Endothelial cell of umbilical vein (primary cell): ENCODE measurements around the gene HOXD8. TPM values are rescaled to one million over a fixed set of nuclear protein-coding genes. Genes with fewer than 3 reads are reported as not detected.

Experiments used
- BruUV-seq: library from RNA; stranded (reverse); fragments of 400-500 nt; replicated peaks from 2 replicates; lab custom pipeline; 2021; lab: Mats Ljungman, UMichigan
- CTCF ChIA-PET: fragments of 300-600, 350-600 bp; sonication (Branson Sonifier 250); formaldehyde crosslinking; loops from one replicate; lab custom pipeline; 2021; ENCODE audit warnings: antibody characterized with exemption, inconsistent platforms; lab: Charles Lee
- POLR2A ChIA-PET: fragments of 300-600, 350-600 bp; sonication (Branson Sonifier 250); formaldehyde crosslinking; loops from one replicate; lab custom pipeline; 2021; ENCODE audit warnings: antibody characterized with exemption, inconsistent platforms; lab: Charles Lee
- DNase-seq: peaks from one replicate; pipeline ENCODE4 v3.0.0-alpha.2; 2011; ENCODE audit warnings: low read depth, low spot score
- FAIRE-seq: peaks from 2 replicates; lab custom pipeline; 2011; peaks lifted over from hg19 to GRCh38; lab: Jason Lieb, UNC
- H2AFZ ChIP-seq: 2 replicates; pipeline ENCODE4 v1.6.0; 2012; ENCODE audit warnings: low read depth, low read length, control low read depth, inconsistent platforms
- H3K27ac ChIP-seq: 2 replicates; pipeline ENCODE4 v1.5.1; 2011; ENCODE audit warnings: low read depth, mild to moderate bottlenecking, control low read depth, low read length, moderate library complexity; ENCODE audit not compliant: insufficient read depth
- H3K27me3 ChIP-seq, 2 experiments: 2 replicates each; pipeline versions ENCODE4 v1.6.0 to v1.6.1; 2011; ENCODE audit warnings: low read length in 2 of 2, mixed read lengths in 1 of 2; ENCODE audit not compliant: control insufficient read depth in 2 of 2, insufficient read depth in 2 of 2
- H3K36me3 ChIP-seq, 2 experiments: 2 replicates in 1 of 2; 3 replicates in 1 of 2; pipeline ENCODE4 v1.5.1; 2011; ENCODE audit warnings: low read length in 2 of 2, mild to moderate bottlenecking in 1 of 2, moderate library complexity in 1 of 2; ENCODE audit not compliant: control insufficient read depth in 2 of 2, insufficient read depth in 2 of 2; ENCODE audit errors: extremely low read depth in 1 of 2
- H3K4me1 ChIP-seq: 3 replicates; pipeline ENCODE4 v1.5.1; 2011; ENCODE audit warnings: mild to moderate bottlenecking, low read length; ENCODE audit not compliant: control insufficient read depth, insufficient read depth; ENCODE audit errors: extremely low read depth
- H3K4me2 ChIP-seq: 2 replicates; pipeline ENCODE4 v1.6.1; 2011; ENCODE audit warnings: low read length, control low read depth, mixed read lengths; ENCODE audit not compliant: insufficient read depth
- H3K4me3 ChIP-seq, 3 experiments: fragments of 200-600 bp in 1 of 3; sonication (generic), shearing (Covaris generic) in 1 of 3; replicated peaks in 1 of 3; 2 replicates each; pipeline ENCODE4 v1.5.1; 2011 to 2016; ENCODE audit warnings: control low read depth in 3 of 3, low read length in 3 of 3, mild to moderate bottlenecking in 2 of 3, inconsistent platforms in 1 of 3, low read depth in 1 of 3, moderate library complexity in 1 of 3; ENCODE audit not compliant: insufficient read depth in 1 of 3
- H3K79me2 ChIP-seq: 2 replicates; pipeline ENCODE4 v1.6.0; 2012; ENCODE audit warnings: low read length, inconsistent platforms; ENCODE audit not compliant: control insufficient read depth, insufficient read depth
- H3K9ac ChIP-seq: replicated peaks from 2 replicates; pipeline ENCODE3; 2011; ENCODE audit warnings: low read length, control low read depth; ENCODE audit not compliant: insufficient read depth; ENCODE audit errors: extremely low read depth
- H3K9me1 ChIP-seq: replicated peaks from 3 replicates; pipeline ENCODE4 v1.6.0; 2011; ENCODE audit warnings: mild to moderate bottlenecking, low read length; ENCODE audit not compliant: control insufficient read depth, insufficient read depth; ENCODE audit errors: extremely low read depth
- H3K9me3 ChIP-seq: replicated peaks from 2 replicates; pipeline ENCODE4 v1.5.1; 2012; ENCODE audit warnings: low read length, inconsistent platforms; ENCODE audit not compliant: control insufficient read depth, insufficient read depth
- H4K20me1 ChIP-seq: replicated peaks from 2 replicates; pipeline ENCODE3; 2011; ENCODE audit warnings: mild to moderate bottlenecking, low read length; ENCODE audit not compliant: control insufficient read depth, insufficient read depth; ENCODE audit errors: extremely low read depth
- CTCF ChIP-seq, 2 donors: IDR thresholded peaks; 1 replicate in 1 of 2; 2 replicates in 1 of 2; pipeline ENCODE4 v1.5.1; 2011; ENCODE audit warnings: low read length in 2 of 2, mild to moderate bottlenecking in 2 of 2, moderate library complexity in 2 of 2, control low read depth in 1 of 2, inconsistent platforms in 1 of 2, low read depth in 1 of 2; ENCODE audit not compliant: insufficient read depth in 1 of 2; ENCODE audit errors: extremely low read depth in 1 of 2
- EZH2 ChIP-seq: IDR thresholded peaks from 2 replicates; pipeline ENCODE4 v1.6.1; 2012; ENCODE audit warnings: borderline replicate concordance, low read depth, mild to moderate bottlenecking, moderate library complexity, low read length, inconsistent platforms; ENCODE audit not compliant: severe bottlenecking
- FOS ChIP-seq: IDR thresholded peaks from 2 replicates; pipeline ENCODE4 v1.6.1; 2011; ENCODE audit warnings: mild to moderate bottlenecking, low read length, moderate library complexity, borderline replicate concordance; ENCODE audit not compliant: insufficient read depth
- GATA2 ChIP-seq: IDR thresholded peaks from 2 replicates; pipeline ENCODE4 v1.7.0; 2011; ENCODE audit warnings: low read depth, mild to moderate bottlenecking, moderate library complexity, mixed read lengths, low read length; ENCODE audit not compliant: insufficient read length, insufficient read depth
- JUN ChIP-seq: IDR thresholded peaks from 2 replicates; pipeline ENCODE4 v1.6.1; 2011; ENCODE audit warnings: borderline replicate concordance, low read depth; ENCODE audit not compliant: insufficient read length, insufficient read depth
- MAX ChIP-seq: IDR thresholded peaks from 2 replicates; pipeline ENCODE4 v1.6.1; 2011; ENCODE audit not compliant: insufficient read depth, insufficient read length
- MYC ChIP-seq: IDR thresholded peaks from one replicate; pipeline ENCODE4 v1.6.1; 2011; ENCODE audit warnings: mild to moderate bottlenecking, low read depth, low read length
- POLR2A ChIP-seq: IDR thresholded peaks from 2 replicates; pipeline ENCODE4 v1.6.1; 2012; ENCODE audit warnings: low read depth, mild to moderate bottlenecking, control low read depth, low read length
- POLR2AphosphoS5 ChIP-seq: IDR thresholded peaks from 2 replicates; pipeline ENCODE4 v1.6.1; 2012; ENCODE audit warnings: low read depth, mild to moderate bottlenecking, control low read depth, low read length, moderate library complexity; ENCODE audit not compliant: insufficient read depth
- dilution Hi-C: fragments of 300-500 bp; cut with MboI; formaldehyde crosslinking; loops from one replicate; pipeline ENCODE4 v1.15.0; 2019; ENCODE audit warnings: low sequenced_read_pairs; ENCODE audit not compliant: extremely low pct_ligation_motif_present
- intact Hi-C: fragments of 100-400 bp; cut with micrococcal nuclease; formaldehyde crosslinking; loops from one replicate; pipeline ENCODE4 v1.10.0; 2022
- polyA plus RNA-seq, 4 experiments: library from polyadenylated mRNA; depleted of rRNA in 3 of 4; stranded (reverse) in 3 of 4; unstranded in 1 of 4; fragments of >200 nt; gene quantifications; 2 replicates each; pipeline versions ENCODE4 v1.2.1 to v1.2.3, GENCODE V29; 2011 to 2012; ENCODE audit warnings: missing spikeins in 1 of 4
- total RNA-seq: library from RNA; stranded (reverse); gene quantifications from 2 replicates; pipeline ENCODE4 v1.2.3, GENCODE V29; 2021

The HOXD8 gene
- total and polyA plus RNA-seq, 2 donors (not counting 3 experiments of a cell fraction or from before 2014, with no cell fraction given): 6.4 to 15.6 TPM

- H3K9me1 ChIP-seq: no peaks in the 10 kb centered on the region
- dilution Hi-C loops: no loop called here
- intact Hi-C loops: no loop called here
- no peak within 1 kb of the TSS for H3K4me2 ChIP-seq
- no peaks in the 10 kb centered on the region for H3K27me3 ChIP-seq
- no peak within 1 kb of the TSS for H3K27ac ChIP-seq
- H3K4me1 ChIP-seq: no peaks in the 10 kb centered on the region
- H3K9ac ChIP-seq: no peak within 1 kb of the TSS
- no TSS peak for BruUV-seq
- H3K36me3 ChIP-seq: peaks cover 2 to 22% of the 10 kb centered on the region in 2 experiments
- H3K79me2 ChIP-seq: peaks cover 26% of the 10 kb centered on the region
- no peaks in the 10 kb centered on the region for H3K9me3 ChIP-seq
- no peak for FAIRE-seq
- TF ChIP-seq FOS (no peak), POLR2AphosphoS5 (no peak), CTCF (IDR thresholded peaks at IDR 0.05; ENCODE audit: extremely low read depth in 1 of 2, insufficient read depth in 1 of 2, low read depth in 1 of 2, low read length in 2 of 2) (no peak), EZH2 (no peak), JUN (no peak), MAX (no peak), GATA2 (no peak), MYC (no peak), POLR2A (no peak)
- no peak within 1 kb of the TSS for H3K4me3 ChIP-seq
- POLR2A ChIA-PET: no interaction called here
- no peak for DNase-seq
- H2AFZ ChIP-seq: no peak within 1 kb of the TSS
- CTCF ChIA-PET: interaction anchor here (0.9 to 3.0 kb wide), 6 partner anchors 13 to 487 kb away, joined by 3 to 11 read pairs (median 4); no protein-coding TSS in a partner anchor
- no peaks in the 10 kb centered on the region for H4K20me1 ChIP-seq
Observed at GRCh38 chr2:176151442-176152287, 22.2 kb downstream of the HOXD8 start, which contains the start of gene HOXD4. Gene HOXD4 (plus strand): TSS chr2:176151550. CDS start chr2:176151634, 84 bp downstream.
